Measurements from ENCODE around the gene LGI2.

GRCh38 chr4:24973404-24973746, 57.4 kb downstream of the LGI2 start:
- TF ChIP-seq CTCF (IDR thresholded peaks at IDR 0.05) = no peak
- TF ChIP-seq POLR2A (IDR thresholded peaks at IDR 0.05) = no peak
- TF ChIP-seq POLR2AphosphoS5 (IDR thresholded peaks at IDR 0.05) = no peak

All from breast epithelium (tissue), 3 donors.